Jurkat, Clone E6-1 (cell line): ENCODE results near the gene PPARG.

ENCODE experiments used
- DNase-seq: peaks from one replicate; pipeline ENCODE4 v3.0.0-alpha.2; 2011; ENCODE audit warnings: low read depth, low spot score
- H3K4me3 ChIP-seq: 2 replicates; pipeline ENCODE4 v1.5.1; 2011; ENCODE audit warnings: mild to moderate bottlenecking, low read length, control low read depth, moderate library complexity

Gene PPARG

DNA sequence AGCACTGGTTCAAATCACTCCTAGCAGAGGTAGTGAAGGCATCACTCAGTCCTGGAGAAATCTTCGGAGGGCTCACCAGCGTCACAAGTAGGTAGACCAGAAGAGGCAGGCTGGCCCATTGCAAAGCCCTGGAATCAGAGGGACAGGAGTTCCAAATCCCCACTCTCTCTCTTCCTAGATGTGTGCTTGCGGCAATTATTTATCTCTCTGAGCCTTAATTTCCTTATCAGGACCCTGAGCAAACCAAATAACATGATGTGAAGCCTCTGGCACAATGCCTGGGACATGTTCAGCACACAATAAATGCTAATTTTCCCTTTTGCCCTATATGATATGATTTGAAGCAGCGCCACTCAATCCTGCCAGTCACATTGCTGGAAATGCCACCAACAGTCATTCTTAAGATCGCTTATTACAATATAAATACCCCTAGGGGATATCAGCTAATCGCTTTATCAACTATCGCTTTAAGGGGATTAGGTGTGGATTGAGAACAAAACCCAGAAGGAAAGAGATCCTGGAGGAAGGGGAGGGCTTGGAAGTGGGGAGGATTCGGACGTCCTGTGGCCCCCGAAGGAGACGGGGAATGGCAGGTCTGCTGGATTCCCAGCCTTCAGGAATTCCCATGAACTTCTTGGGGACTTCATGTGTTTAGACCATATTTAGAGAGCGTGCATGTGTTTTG lies 135.9 kb downstream of the PPARG start:
- H3K4me3 ChIP-seq = no peak overlapping the region
- no peak for DNase-seq

GRCh38 chr3:12425850-12426579 lies 137.1 kb downstream of the PPARG start:
- peak; percentile 26 for DNase-seq
- no peak overlapping the region for H3K4me3 ChIP-seq

- DNase-seq = no peak
Measured at GRCh38 chr3:12427551-12427950, 138.7 kb downstream of the PPARG start.

GRCh38 chr3:12428126-12428525 lies 139.3 kb downstream of the PPARG start:
- no peak overlapping the region for H3K4me3 ChIP-seq
- no peak for DNase-seq

More at GRCh38 chr3:12427551-12427950, 138.7 kb downstream of the PPARG start:
- H3K4me3 ChIP-seq = no peak overlapping the region

DNA sequence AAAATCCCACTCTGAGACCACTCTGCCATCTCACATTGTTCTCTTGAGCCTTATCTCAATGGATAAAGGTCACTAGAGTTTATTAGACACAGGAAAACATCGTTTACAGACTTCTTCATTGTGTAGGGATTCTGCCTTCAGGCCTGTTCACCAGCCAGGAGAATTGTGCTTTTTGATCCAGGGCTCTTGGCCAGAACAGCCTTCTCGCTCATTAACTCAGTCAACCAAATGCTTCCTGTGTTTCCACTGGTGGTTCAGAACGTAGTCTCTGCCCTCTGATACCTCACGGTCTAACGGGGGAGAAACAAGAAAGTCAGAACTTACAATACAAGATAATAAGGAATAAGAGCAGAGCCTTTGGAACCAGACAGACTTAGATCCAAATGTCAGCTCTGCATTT lies 141.2 kb downstream of the PPARG start:
- no peak for DNase-seq
- no peak overlapping the region for H3K4me3 ChIP-seq

GRCh38 chr3:12433823-12434222 lies 145.0 kb downstream of the PPARG start:
- DNase-seq = no peak
- no peak overlapping the region for H3K4me3 ChIP-seq

- DNase-seq = no peak
- no peak overlapping the region for H3K4me3 ChIP-seq
Measured at GRCh38 chr3:12436514-12437220, 147.8 kb downstream of the PPARG start.

DNA sequence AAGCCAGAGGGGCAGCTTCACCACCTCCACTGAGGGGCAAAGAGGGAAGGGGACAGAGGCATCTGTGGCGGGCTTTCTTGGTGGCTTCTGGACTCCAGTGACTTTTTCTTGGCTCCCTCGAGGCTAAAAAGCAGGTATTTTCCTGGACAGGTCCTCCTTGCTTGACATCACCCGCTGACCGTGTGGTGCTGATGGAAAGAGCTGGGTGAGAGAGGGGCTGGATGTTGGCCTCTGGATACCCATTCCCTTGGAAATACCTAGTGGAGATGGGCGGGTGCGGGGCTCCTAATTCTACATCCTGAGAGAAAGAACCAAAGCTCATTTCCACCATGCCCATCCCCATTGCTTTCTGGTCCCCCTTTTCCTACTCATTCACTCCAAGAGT lies 148.3 kb downstream of the PPARG start:
- H3K4me3 ChIP-seq = no peak overlapping the region

DNA sequence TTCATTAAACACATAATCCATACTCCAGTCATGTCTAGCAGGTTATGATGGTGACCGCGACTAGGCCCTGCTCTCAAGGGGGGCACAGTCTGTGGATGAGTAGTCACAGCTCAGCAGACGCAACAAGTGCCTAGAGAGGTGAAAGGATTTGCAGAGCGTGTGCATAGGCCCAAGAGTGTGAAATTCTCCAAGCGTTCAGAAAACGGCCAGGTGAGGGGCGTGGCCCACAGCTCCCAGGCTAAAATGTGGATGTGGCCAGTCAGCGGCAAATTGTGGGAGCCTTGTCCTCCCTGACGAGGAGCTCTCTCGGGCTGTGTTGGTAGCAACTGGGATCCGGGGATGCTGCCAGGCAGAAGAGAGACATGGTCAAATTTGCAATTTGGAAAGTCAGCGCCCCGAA lies 149.0 kb downstream of the PPARG start:
- no peak for DNase-seq
- H3K4me3 ChIP-seq = no peak overlapping the region

More for the DNA sequence above, 148.3 kb downstream of the PPARG start:
- no peak for DNase-seq

GRCh38 chr3:12438318-12438717 lies 149.4 kb downstream of the PPARG start:
- H3K4me3 ChIP-seq = no peak overlapping the region
- no peak for DNase-seq

DNA sequence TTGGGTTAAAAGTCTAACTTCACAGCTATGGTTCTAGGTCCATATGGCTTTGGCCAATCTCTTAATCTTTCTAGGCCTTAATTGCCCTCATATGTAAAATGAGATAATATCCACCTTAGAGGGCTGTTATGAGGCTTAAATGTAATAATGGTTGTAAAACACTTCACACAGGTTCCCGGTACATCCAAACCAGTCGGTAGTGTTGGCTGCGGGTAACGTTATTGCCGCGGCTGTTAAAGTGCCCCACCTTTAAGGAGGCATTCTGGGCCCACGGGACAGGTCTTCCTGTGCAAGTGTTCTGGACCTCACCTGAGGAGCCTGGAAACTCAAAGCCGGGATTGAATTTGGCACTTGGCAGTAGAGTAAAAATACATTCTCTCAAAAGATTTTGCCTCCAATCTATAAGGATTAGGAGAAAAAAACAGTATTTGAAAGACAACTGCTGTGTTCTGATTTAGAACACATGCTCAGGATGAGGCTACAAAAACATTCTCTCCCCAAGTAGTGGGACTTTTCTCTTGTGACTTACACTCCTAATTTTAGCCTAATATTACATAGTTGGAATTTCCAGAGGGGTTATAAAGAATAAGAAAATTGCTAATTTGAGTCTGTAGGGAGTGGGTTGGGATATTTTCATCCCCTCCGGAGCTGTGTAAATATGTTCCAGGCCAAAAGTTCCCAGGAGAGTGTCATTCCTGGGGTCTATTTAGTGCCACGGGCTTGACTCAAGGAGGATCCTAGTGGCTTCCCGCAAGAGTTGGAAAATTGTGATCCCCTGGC lies 150.5 kb downstream of the PPARG start:
- no peak for DNase-seq

DNA sequence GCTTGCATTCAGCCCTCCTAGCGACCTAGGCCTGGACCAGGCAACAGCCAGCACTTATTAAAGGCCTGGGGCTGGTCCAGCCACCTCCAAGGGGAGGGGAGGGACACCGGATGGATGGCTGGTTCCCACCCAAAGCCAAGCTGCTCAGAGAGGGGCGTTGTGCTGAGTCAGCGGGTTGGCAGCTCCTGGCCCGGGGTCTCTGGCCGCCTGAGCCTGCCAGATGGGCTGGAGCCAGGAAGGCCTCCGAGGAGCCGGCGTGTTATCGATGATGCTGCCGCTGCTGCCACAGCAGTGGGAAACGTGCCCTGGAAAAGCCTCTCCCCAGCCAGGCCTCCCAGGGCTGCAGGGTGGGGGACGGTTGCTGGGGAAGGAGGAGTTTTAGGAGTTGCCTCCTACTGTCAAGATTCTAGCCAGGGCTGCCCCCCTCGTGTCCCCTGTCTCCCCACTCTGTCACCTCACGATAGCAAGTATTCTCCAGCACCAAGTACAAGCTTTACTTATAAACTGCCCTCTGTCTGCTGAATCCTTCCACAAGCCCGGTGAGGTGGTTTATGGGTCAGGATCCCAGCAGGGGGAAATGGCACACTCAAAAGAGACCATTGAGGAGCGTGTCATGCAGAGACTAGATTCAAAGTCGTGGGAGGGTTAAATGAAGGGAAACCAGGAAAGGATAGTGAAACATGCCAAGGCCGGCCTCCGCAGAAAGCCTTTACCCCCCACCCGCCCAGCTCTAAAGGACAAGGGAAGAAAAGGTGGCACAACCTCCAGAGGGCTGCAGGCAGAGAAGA lies 152.3 kb downstream of the PPARG start:
- no peak for DNase-seq
- no peak overlapping the region for H3K4me3 ChIP-seq

More for the DNA sequence above, 150.5 kb downstream of the PPARG start:
- no peak overlapping the region for H3K4me3 ChIP-seq

DNA sequence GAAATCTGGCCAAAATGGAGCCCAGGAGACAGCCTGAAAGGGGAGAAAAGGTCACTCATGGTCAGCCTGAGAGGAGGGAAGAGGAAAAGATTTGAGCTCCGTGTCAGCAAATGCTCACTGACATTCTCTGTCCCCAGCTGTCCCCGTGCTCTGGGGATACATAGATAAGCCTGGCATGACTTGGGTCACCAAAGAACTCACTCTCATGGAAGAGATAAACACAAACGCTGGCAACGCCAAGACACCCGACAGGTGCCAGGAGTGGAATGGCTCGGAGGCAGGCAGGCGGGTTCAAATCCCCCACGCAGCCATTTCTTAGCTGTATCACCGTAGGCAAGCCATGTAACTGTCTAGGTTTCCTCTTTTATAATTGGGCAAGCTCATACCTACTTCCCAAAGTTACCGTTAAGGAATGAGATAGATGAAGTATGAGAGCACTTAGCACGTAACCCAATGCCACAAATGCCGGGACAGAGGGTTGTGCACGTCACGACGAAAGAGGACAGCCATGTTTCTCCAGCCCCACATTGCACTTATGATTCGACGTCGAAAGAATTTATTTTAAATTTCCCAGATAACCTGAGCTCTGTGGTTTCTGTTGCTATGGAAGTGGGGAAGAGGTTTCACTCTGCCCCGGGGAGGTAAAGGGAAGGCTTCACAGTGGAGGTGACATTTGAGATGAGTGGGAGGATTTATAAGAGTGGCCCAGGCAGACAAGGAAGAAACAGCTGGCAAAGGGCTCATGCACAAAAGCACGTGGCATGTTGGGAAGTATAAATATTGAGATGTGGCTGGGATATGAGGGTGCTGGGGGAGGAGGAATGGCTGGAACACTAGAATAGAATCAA lies 154.0 kb downstream of the PPARG start:
- DNase-seq = no peak
- H3K4me3 ChIP-seq = no peak overlapping the region

GRCh38 chr3:12443781-12444522 lies 155.1 kb downstream of the PPARG start:
- no peak overlapping the region for H3K4me3 ChIP-seq
- no peak for DNase-seq

DNA sequence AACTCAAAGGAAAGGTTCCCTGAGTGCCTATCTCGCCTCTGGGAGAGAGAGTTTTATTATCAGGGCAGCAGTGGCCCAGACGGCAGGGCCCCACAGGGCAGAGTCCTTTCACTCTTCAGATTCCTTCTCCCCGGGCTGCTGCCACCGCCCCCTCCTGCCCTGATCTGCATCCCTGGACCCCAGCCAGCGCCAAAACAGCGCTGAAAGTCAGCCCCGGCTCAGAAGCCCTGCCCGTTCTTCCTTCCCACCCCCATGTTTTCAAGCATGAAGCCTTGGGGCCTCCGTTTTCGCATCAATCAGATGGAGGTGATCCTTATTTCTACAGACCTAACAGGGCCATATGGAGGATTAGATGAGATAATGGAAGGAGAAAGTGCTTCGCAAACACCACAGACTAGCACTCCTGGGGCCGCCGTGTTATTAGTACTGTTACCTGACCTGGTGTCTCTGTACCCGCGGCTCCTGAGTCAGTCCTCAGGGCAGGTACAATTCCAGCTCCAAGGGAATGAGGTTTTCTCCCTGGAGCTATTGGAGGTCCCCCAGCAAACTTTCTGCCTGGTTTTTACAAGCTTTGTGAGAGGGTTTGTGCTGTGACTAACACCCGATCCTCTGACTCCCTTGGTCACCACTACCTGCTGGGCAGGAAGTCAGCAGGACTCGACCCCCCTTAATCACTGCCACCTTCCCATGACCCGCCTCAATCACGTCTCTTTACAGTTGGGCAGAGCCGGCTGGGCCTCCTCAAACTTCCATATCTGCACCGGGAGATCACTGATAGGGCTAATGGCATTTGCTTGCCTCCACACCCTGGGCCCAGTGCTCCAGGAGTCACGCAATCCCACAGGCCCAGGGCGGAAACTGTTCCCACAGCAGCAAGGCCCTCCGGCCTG lies 156.0 kb downstream of the PPARG start:
- no peak for DNase-seq
- H3K4me3 ChIP-seq = no peak overlapping the region

- H3K4me3 ChIP-seq = no peak overlapping the region
- no peak for DNase-seq
Measured at GRCh38 chr3:12445523-12446240, 156.8 kb downstream of the PPARG start.
